Activated naive CD4-positive, alpha-beta T cell treated with anti-CD3 and anti-CD28 coated beads, Interleukin-2, amount 50 U/mL, for 24 hours (primary cell): ENCODE results near the gene BCS1L.

ENCODE experiments used
- H3K27ac Mint-ChIP-seq: one replicate; pipeline ENCODE4 v1.8.0; 2021; ENCODE audit warnings: mild to moderate bottlenecking, mixed read lengths
- H3K27me3 Mint-ChIP-seq: one replicate; pipeline ENCODE4 v1.8.0; 2021; ENCODE audit warnings: mixed read lengths
- H3K36me3 Mint-ChIP-seq: one replicate; pipeline ENCODE4 v1.8.0; 2021; ENCODE audit warnings: mixed read lengths
- H3K4me1 Mint-ChIP-seq: one replicate; pipeline ENCODE4 v1.8.0; 2021; ENCODE audit warnings: mixed read lengths
- H3K4me3 Mint-ChIP-seq: one replicate; pipeline ENCODE4 v1.8.0; 2021; ENCODE audit warnings: mild to moderate bottlenecking, mixed read lengths
- H3K9me3 Mint-ChIP-seq: one replicate; pipeline ENCODE4 v1.8.0; 2021; ENCODE audit warnings: mixed read lengths

Gene BCS1L, protein sequence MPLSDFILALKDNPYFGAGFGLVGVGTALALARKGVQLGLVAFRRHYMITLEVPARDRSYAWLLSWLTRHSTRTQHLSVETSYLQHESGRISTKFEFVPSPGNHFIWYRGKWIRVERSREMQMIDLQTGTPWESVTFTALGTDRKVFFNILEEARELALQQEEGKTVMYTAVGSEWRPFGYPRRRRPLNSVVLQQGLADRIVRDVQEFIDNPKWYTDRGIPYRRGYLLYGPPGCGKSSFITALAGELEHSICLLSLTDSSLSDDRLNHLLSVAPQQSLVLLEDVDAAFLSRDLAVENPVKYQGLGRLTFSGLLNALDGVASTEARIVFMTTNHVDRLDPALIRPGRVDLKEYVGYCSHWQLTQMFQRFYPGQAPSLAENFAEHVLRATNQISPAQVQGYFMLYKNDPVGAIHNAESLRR

DNA sequence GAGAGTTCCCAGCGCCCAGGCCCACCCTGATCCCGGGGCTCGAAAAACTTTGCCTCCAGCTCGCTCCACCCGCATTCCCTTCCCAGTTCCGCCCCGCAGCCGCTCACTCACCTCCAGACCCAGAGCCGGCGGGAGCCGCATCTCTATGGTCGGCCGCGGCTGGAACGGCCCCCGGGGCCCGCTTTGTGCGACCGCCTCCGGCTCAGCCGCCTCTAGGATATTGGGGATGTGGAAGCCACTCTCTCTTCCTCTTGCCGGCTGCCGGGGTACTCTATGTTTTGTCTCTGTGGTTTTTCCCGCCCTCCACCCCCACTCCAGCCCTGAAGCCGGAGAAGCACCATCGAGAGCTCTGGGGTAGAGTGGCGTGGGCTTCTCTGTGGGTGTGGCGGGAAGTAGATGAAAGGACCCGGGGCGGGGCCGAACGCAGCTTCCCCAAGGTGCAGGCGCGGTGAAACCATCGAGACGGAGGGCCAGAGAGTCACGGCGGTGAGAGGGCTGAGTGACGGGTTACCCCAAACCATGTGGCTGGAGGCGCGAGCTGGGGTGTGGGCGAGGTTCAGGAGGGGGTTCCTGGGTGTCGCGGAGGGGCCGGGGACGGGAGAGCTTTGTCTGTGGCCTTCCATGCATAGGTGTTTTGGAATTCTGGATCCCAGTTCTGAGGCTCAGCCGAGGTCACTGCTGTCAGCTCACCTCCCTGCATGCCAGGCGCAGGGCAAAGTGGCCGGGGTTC, at the start of gene BCS1L, which contains the start of gene ZNF142:
Gene BCS1L (plus strand): TSS at position 426 of the 730 bp plus-strand sequence. CDS start 1,305 bp downstream, outside the sequence.
Gene ZNF142 (minus strand): TSS at position 366 of the 730 bp plus-strand sequence. CDS start 3,194 bp downstream, outside the sequence.
- Mint-ChIP-seq H3K36me3 (peaks cover 17% of the 10 kb centered on the region), H3K9me3 (no peaks in the 10 kb centered on the region), H3K4me1 (peaks cover 35% of the 10 kb centered on the region), H3K27ac (peak within 1 kb of the TSS; percentile 92), H3K27me3 (no peaks in the 10 kb centered on the region), H3K4me3 (peak within 1 kb of the TSS; percentile 94)

DNA sequence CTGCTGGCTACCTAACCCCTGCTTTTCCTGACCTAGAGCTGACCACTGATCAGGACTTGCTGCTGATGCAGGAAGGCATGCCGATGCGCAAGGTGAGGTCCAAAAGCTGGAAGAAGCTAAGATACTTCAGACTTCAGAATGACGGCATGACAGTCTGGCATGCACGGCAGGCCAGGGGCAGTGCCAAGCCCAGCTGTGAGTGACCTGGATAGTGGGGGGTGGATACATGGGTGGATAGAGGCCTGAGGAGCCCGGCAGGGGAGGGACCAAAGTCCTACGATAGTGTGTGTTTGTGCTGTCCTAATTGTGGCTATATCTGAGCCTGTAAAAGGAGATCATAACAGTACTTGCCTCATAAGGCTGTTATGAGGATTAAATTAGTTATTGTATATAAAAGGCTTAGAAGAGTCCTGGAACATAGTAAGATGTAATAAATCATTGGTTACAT, 43.6 kb upstream of the BCS1L start:
- no peak overlapping the region for H3K27ac Mint-ChIP-seq
- H3K4me1 Mint-ChIP-seq, result no peaks in the 10 kb centered on the region
- no peaks in the 10 kb centered on the region for H3K9me3 Mint-ChIP-seq
- H3K27me3 Mint-ChIP-seq, result no peaks in the 10 kb centered on the region
- H3K36me3 Mint-ChIP-seq, result no peaks in the 10 kb centered on the region
- H3K4me3 Mint-ChIP-seq, result no peak overlapping the region

DNA sequence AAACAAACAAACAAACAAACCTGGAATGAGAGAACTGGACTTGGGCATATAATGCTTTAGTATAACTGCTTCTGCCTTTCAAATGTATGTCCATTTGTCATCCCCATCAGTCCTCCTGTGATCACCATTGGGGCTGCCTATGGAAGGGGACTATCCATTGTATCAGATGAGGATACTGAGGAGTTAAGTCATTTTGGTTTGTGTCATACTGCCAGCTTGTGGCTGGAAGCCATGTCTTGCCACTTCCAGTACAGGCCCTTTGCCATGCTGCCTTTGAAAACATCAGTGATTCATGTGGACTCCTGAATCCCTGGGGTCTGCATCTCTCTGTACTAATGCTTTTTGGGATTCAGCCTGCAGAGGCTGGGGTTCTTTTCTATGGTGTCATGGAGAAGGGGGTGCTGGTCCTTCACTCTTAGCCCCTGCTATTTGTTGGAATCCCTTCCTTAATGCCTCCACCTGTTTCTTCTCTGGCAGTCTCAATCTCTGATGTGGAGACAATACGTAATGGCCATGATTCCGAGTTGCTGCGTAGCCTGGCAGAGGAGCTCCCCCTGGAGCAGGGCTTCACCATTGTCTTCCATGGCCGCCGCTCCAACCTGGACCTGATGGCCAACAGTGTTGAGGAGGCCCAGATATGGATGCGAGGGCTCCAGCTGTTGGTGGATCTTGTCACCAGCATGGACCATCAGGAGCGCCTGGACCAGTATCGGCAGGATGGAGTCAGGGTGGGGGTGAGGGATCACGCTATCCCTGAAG, 41.2 kb upstream of the BCS1L start:
- no peaks in the 10 kb centered on the region for H3K9me3 Mint-ChIP-seq
- H3K4me3 Mint-ChIP-seq, result no peak overlapping the region
- no peak overlapping the region for H3K27ac Mint-ChIP-seq
- H3K4me1 Mint-ChIP-seq, result no peaks in the 10 kb centered on the region
- no peaks in the 10 kb centered on the region for H3K36me3 Mint-ChIP-seq
- H3K27me3 Mint-ChIP-seq, result no peaks in the 10 kb centered on the region

DNA sequence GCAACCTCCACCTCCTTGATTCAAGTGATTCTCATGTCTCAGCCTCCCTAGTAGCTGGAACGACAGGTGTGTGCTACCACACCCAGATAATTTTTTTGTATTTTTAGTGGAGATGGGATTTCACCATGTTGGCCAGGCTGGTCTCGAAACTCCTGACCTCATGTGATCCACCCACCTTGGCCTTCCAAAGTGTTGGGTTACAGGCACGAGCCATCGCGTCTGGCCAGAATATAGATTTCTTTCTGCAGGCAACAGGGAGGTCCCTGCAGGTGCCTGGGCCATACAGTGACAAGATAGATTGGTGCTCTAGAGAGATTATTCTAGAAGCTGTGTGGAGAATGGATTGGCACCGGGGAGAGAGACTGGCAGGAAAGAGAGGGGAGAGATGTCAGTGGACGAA, 38.5 kb upstream of the BCS1L start:
- Mint-ChIP-seq H3K4me1 (no peaks in the 10 kb centered on the region), H3K27ac (no peak overlapping the region), H3K9me3 (no peaks in the 10 kb centered on the region), H3K27me3 (no peaks in the 10 kb centered on the region), H3K36me3 (no peaks in the 10 kb centered on the region), H3K4me3 (no peak overlapping the region)

DNA sequence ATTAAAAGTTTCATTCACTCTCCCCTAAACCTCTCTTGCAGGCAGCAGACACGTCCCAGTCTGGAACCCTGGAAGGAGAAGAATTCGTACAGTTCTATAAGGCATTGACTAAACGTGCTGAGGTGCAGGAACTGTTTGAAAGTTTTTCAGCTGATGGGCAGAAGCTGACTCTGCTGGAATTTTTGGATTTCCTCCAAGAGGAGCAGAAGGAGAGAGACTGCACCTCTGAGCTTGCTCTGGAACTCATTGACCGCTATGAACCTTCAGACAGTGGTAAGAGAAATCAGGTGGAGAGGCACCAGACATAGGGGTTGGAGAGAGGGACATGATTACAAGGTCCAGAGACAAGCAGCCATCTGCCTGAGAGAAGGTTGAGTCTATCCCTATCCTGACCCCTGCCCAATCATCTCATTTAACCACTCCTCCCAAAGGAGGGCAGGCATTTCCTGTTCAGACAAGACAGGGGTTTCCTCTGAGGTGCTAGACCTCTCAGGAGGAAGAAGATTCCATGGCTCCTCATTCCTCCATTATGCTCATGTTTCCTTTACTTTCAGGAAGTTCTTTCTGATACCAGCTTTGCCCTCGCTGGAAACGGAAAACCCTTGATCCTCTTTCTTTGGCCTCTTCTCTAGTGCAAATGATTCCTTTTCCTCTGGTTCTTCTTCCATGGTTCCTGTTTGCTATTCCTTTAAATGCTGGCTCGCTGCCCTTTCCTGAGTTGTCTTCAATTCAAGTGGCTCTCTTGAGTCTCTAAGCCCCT, 36.7 kb upstream of the BCS1L start:
- H3K9me3 Mint-ChIP-seq, result no peaks in the 10 kb centered on the region
- no peak overlapping the region for H3K27ac Mint-ChIP-seq
- no peaks in the 10 kb centered on the region for H3K36me3 Mint-ChIP-seq
- H3K4me3 Mint-ChIP-seq, result no peak overlapping the region
- no peaks in the 10 kb centered on the region for H3K4me1 Mint-ChIP-seq
- H3K27me3 Mint-ChIP-seq, result no peaks in the 10 kb centered on the region

DNA sequence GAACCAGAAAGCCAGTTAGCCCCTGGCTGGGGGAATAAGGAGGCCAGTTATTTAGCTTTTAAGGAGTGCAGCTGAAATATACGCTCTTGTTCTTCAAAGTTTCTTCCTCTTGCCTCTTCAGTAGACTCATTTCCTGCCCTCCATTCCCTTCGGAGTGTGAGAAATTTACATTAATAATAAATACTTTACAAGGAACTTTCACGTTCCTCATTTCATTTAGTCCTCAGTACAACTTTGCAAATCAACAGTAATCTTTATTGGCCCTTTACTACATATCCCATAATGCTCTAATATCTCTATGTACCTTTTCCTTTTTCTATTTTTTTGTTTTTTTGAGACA, 36.1 kb upstream of the BCS1L start:
- H3K4me1 Mint-ChIP-seq, result no peaks in the 10 kb centered on the region
- H3K4me3 Mint-ChIP-seq, result no peak overlapping the region
- no peak overlapping the region for H3K27ac Mint-ChIP-seq
- H3K36me3 Mint-ChIP-seq, result no peaks in the 10 kb centered on the region
- H3K9me3 Mint-ChIP-seq, result no peaks in the 10 kb centered on the region
- H3K27me3 Mint-ChIP-seq, result no peaks in the 10 kb centered on the region

DNA sequence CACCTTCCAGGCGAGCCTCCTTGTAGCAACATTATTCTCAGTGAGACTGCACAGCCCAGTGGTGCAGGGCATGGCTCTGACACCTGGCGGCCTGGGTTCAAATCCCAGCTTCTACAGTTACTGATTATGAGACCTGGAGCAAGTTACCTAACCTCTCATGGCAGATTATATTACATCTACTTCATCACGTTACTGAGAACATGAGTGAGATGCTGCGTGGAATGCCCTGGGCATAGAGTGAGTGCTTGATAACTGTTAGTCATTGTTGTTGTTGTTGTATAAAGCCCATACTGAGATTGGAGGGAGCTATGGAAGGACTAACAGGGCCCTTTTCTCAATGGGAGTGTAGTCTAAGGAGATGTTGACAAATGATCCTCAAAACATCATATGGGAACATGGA, 33.1 kb upstream of the BCS1L start:
- no peak overlapping the region for H3K4me3 Mint-ChIP-seq

DNA sequence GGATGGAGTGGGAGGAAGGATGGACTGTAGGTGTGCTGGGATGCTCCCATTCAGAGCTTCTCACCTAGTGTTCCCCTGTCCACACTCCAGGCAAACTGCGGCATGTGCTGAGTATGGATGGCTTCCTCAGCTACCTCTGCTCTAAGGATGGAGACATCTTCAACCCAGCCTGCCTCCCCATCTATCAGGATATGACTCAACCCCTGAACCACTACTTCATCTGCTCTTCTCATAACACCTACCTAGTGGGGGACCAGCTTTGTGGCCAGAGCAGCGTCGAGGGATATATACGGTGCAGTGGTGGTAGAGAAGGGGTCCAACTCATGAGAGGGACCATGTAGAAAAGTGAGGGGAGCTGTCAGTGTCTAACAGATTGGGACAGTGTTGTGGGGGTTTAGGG, 31.5 kb upstream of the BCS1L start:
- Mint-ChIP-seq H3K36me3 (no peaks in the 10 kb centered on the region), H3K4me3 (no peak overlapping the region), H3K4me1 (no peaks in the 10 kb centered on the region), H3K27ac (no peak overlapping the region), H3K27me3 (no peaks in the 10 kb centered on the region), H3K9me3 (no peaks in the 10 kb centered on the region)

More for the DNA sequence above, 33.1 kb upstream of the BCS1L start:
- Mint-ChIP-seq H3K9me3 (no peaks in the 10 kb centered on the region), H3K27ac (no peak overlapping the region), H3K4me1 (no peaks in the 10 kb centered on the region), H3K27me3 (no peaks in the 10 kb centered on the region), H3K36me3 (no peaks in the 10 kb centered on the region)

DNA sequence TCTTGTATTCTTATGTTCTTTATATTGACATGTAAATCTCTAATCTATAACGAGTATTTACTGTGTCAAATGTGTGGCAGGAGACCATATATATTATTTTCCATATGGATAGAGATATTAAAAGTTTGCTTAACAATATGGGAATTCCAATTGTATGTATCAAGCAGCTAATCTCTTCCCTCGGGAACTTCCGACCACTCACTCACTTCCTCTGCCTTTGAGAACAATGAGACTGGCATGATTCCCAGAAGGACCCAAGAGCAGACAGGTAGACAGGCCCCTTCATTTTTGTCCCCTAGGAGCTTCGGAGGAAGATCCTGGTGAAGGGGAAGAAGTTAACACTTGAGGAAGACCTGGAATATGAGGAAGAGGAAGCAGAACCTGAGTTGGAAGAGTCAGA, 27.6 kb upstream of the BCS1L start:
- Mint-ChIP-seq H3K4me3 (no peak overlapping the region), H3K27me3 (no peaks in the 10 kb centered on the region), H3K4me1 (no peaks in the 10 kb centered on the region), H3K27ac (no peak overlapping the region), H3K36me3 (peaks cover 5% of the 10 kb centered on the region), H3K9me3 (no peaks in the 10 kb centered on the region)

DNA sequence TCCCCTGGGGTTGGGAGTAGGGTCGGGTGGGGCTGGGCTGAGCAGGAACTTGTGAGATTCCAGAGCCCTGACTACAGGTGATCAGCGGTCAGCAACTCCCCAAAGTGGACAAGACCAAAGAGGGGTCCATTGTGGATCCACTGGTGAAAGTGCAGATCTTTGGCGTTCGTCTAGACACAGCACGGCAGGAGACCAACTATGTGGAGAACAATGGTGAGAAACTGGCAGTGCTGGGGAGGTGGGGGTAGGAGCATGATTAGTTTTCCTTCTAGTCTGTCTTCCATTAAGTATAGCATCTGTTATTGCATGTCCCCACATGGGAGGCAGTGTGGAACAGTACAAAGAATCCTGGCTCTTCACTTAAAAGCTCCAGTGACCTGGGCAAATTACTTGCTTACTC, 23.8 kb upstream of the BCS1L start:
- Mint-ChIP-seq H3K4me1 (no peaks in the 10 kb centered on the region), H3K27ac (no peak overlapping the region), H3K9me3 (no peaks in the 10 kb centered on the region), H3K36me3 (peaks cover 10% of the 10 kb centered on the region), H3K4me3 (no peak overlapping the region), H3K27me3 (no peaks in the 10 kb centered on the region)

DNA sequence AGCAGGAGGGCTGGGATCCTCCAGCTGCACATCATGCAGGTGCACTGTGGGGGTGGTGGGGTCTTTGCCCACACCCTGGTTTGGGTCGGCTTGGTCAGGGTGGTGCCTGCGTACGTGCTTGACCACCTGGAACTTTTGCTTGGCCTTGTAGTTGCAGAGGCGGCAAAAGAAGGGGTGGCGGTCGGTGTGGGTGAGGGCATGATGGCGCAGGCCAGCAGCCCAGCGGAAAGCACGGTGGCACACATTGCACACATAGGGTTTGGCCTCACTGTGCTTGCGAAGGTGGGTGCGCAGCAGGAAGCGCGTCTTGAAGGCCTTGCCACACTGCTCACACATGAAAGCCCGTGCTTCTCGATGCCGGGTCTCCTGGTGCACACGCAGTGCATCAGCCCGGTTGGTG, 21.1 kb upstream of the BCS1L start:
- no peaks in the 10 kb centered on the region for H3K9me3 Mint-ChIP-seq
- H3K27ac Mint-ChIP-seq, result no peak overlapping the region
- H3K27me3 Mint-ChIP-seq, result no peaks in the 10 kb centered on the region
- H3K4me3 Mint-ChIP-seq, result no peak overlapping the region
- peaks cover 10% of the 10 kb centered on the region for H3K36me3 Mint-ChIP-seq
- H3K4me1 Mint-ChIP-seq, result no peaks in the 10 kb centered on the region

DNA sequence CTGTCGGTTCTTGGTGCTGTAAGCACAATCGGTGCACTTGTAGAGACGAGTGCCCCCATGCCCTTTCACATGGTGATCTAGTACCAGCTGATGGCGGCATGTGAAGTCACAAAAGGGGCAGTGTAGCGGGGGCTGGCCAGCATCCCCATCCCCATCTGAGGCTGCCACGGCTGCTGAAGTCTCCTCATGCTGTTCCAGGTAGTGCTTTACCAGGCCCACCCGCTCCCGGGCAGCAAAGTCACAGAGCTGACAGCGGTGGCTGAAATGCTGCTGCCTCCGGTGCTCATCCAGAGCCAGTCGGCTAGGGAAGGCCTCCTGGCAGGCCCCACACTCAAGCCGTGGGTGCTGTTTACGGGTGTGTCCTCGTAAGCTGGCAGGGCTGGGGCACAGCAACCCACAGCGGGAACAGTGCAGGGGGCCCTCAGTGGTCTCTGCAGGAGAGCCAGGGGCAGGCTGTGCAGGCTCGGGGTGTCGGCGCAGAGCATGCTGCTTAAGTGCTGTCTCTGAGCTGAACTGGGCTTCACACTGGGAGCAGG, 17.3 kb upstream of the BCS1L start:
- H3K4me3 Mint-ChIP-seq, result no peak overlapping the region
- no peaks in the 10 kb centered on the region for H3K27me3 Mint-ChIP-seq
- peaks cover 9% of the 10 kb centered on the region for H3K36me3 Mint-ChIP-seq
- no peaks in the 10 kb centered on the region for H3K4me1 Mint-ChIP-seq
- H3K9me3 Mint-ChIP-seq, result no peaks in the 10 kb centered on the region
- no peak overlapping the region for H3K27ac Mint-ChIP-seq

DNA sequence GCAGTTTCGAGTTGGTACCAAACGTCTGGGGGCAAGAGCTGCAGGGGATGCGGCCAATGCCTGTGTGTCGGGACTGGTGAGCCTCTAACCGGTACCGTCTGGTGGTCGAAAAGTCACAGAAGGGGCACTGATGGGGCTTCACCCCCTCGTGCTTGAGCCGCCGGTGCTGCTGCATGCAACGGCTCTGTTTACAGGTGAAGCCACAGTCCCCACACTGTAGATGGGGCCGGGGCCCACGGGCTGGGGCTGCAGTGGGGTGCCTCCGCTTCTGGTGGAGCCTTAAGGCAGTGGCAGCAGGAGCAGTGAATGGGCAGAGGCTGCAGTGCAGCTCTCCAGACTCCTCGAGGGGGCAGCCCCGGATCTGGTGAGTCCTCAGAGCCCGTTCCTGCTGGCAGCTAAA, 16.7 kb upstream of the BCS1L start:
- no peak overlapping the region for H3K4me3 Mint-ChIP-seq
- no peaks in the 10 kb centered on the region for H3K4me1 Mint-ChIP-seq
- no peaks in the 10 kb centered on the region for H3K9me3 Mint-ChIP-seq
- no peak overlapping the region for H3K27ac Mint-ChIP-seq
- H3K27me3 Mint-ChIP-seq, result no peaks in the 10 kb centered on the region
- peaks cover 12% of the 10 kb centered on the region for H3K36me3 Mint-ChIP-seq

DNA sequence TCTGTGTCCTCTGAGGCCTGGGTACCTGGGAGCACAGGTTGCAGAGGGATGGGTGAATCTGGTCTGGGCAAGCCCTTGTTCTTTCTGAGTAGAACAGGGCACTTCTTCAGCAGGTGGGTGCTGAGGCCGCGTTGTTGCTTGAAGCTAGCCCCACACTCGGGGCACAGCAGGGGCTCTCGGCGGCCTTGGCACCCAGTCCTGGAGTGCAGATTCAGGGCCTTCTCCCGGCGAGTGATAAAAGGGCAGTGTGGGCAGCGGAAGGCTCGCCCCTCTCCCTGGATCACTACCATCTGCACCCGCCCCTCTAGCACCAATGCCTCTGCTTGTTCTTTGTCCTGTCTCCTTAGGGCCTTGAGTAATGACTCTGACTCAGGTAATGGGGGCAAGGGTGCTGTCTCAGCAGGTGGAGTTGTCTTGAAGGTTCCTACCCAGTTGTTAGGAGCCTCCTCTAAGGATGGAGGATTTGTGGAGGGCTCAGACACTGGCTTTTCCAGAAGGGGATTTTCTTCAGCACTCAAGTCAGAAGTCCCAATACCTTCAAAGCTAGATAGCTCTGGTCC, 15.7 kb upstream of the BCS1L start:
- Mint-ChIP-seq H3K27me3 (no peaks in the 10 kb centered on the region), H3K4me3 (no peak overlapping the region), H3K9me3 (no peaks in the 10 kb centered on the region), H3K27ac (no peak overlapping the region), H3K36me3 (peaks cover 12% of the 10 kb centered on the region), H3K4me1 (peaks cover 5% of the 10 kb centered on the region)

DNA sequence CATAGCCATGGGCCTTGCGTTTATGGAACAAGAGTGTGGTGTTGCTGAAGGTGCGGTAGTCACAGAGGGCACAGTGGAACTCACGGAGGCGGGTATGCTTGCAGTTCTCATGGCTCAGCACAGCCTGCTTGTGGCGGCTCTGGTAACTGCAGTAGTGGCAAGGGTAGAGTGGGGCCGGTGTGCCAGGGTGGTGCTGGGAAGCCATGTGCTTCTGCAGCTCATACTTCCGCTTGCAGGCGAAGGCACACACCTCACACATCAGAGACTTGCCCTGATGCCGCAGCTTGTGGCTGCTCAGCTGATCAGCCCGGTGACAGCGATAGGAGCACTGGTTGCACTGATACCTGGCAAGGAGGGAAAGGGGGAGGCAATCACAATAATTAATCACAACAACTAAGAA, 14.8 kb upstream of the BCS1L start:
- H3K27me3 Mint-ChIP-seq, result no peaks in the 10 kb centered on the region
- H3K27ac Mint-ChIP-seq, result no peak overlapping the region
- H3K36me3 Mint-ChIP-seq, result peaks cover 12% of the 10 kb centered on the region
- H3K4me3 Mint-ChIP-seq, result no peak overlapping the region
- peaks cover 5% of the 10 kb centered on the region for H3K4me1 Mint-ChIP-seq
- H3K9me3 Mint-ChIP-seq, result no peaks in the 10 kb centered on the region
